Measurements from ENCODE around the gene ASB1.

DNA sequence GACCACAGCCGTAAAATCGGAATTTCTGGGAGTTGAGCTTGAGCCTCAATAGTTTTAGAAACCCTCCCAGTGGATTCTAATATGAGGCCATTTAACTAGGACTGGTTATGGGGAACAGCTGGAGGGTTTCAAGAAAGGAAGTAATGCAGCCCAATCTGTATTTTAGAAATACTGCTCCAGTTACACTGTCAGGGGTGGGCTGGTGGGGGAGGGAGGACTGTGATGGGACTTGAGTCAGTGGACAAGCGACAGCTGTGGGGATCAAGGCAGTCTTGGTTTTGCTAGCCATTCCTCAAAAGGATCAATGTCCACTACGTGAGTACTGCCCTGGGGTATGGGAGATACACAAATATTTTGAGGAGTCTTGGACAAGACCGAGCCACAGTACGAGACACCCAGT lies 34.8 kb downstream of the ASB1 start:
- TF ChIP-seq CTCF (IDR thresholded peaks at IDR 0.05) (no peak), POLR2A (IDR thresholded peaks at IDR 0.05) (no peak), POLR2AphosphoS5 (IDR thresholded peaks at IDR 0.05) (no peak)

Data from suprapubic skin (tissue), 4 donors.